Skin epidermis (tissue), 12 donors: ENCODE results near the gene CDH12.
"Not testable (repeated sequence)": the region's sequence is repeated elsewhere in the genome, so short reads cannot be mapped to it uniquely, and the experiment has no call there.

Source experiments
- H3K27ac ChIP-seq, 21 experiments: fragments of 200-600 bp; sonication (generic) in 11 of 21; one replicate each; pipeline ENCODE4 v1.5.0; 2020; ENCODE audit warnings: mild to moderate bottlenecking in 3 of 21, inconsistent platforms in 2 of 21, moderate library complexity in 2 of 21
- H3K4me3 ChIP-seq, 7 experiments: fragments of 200-600 bp; sonication (generic) in 2 of 7; one replicate each; pipeline ENCODE4 v1.5.0; 2020; ENCODE audit warnings: inconsistent platforms in 2 of 7, mild to moderate bottlenecking in 2 of 7, moderate library complexity in 1 of 7

CDH12 gene

DNA sequence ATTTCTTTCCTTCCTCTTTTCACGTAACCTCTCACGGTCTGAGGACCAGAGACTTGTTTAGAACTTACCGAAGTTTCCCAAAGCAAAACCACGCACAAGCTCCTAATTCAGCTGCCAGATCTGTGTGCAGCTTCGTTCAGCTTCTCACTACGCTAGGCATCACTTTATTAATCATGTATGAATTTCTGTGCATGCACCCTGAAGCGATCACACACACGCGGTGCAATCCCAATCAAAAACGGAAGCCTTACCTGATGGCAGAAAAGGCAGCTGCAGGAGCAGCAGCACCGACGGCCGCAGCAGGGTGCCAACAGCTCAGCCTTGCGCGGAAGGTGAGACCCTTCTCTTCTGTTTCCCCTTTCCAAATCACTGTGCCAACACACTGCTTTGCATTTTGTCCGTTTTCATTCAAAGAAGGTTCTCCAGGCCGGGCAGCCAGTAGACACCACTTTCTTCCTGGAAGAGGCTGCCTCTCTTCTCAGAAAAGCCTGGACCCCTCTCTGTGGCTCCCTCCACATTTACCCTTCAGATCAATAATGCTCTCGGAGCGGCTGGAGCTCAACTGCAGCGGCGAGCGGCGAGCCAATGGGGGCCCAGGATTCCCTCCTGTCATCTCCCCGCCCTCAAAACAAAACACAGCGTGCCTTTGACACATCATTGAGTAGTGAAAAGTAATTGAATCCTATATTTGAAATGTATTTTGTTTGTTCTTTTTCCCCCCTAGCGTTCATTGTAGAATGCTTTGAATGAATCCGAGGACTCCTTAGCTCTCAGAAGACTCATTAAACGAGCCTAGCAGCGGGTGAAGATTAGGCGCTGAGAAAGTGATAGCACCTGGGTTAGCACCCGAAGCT, at the start of gene CDH12:
Gene CDH12, minus strand, starts transcription at position 538 of the 854 bp plus-strand sequence.
- Histone ChIP-seq H3K27ac (no peak within 1 kb of the TSS), H3K4me3 (peak within 1 kb of the TSS in 4 of 7 experiments; percentile 11 to 34 (median 18))

DNA sequence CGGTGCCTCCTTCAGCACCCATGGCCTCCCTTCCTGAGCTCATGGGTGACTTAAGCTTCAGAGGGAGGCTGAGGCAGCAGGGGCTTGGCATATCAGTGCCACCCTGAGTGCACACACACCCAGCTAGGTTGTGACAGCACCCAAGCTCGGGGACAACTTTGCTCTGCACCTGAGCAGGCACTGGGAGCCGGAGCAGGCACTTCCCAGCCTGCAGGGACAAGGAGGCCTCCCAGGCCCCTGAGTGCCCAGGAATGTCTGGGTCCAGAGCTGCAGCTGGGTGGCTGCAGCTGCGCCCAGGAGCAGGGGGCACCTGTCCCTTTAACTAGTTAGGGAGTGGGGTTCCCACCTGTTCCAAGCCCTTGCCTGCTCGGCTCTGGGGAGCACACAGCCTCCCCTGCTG, 48.7 kb upstream of the CDH12 start:
- Histone ChIP-seq H3K4me3 (no peak overlapping the region), H3K27ac (no peak overlapping the region)

DNA sequence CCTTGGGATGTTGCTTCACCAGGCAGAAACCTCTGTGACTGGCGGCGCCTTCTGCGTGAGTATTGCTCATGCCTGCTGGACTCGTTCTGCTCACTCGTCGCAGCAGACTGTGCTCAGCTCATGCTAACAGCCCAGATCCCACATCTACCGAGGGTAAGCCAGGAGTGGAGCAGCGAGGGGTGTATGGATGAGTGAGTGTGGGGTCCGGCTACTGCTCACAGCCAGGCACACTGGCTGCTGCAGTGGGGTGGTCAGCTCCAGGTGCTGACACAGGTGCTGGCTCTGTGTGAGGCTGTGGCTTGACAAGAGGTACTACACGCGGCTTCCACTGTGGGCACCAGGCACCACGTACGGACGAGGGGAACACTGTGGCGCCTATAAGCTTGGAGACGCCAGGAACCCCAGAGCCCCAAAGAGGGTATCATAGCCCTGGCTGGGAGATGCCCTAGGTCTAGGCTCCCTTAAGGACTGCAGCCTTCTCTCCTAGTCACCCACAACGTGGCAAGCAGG, 47.7 kb upstream of the CDH12 start:
- no peak overlapping the region for H3K4me3 ChIP-seq
- no peak overlapping the region for H3K27ac ChIP-seq

DNA sequence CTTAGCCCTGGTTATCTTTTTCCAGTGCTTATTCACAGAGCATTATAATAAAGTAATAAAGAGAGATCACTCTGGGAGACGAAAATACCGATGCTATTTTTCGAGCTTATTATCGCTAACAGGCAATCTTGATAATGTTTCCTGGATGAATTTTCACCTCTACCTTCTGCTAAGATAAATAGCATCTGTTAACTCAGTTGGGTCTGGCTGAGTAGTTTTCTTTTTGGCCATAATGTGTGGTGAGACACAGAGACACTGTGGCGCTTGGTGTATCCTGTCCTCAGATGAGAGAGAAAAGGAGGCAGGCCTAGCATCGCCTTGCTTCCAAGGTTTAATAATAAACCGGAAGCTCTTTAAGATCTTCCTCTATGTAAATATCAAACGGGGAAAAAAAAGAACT, 46.2 kb upstream of the CDH12 start:
- Histone ChIP-seq H3K27ac (no peak overlapping the region), H3K4me3 (no peak overlapping the region)

DNA sequence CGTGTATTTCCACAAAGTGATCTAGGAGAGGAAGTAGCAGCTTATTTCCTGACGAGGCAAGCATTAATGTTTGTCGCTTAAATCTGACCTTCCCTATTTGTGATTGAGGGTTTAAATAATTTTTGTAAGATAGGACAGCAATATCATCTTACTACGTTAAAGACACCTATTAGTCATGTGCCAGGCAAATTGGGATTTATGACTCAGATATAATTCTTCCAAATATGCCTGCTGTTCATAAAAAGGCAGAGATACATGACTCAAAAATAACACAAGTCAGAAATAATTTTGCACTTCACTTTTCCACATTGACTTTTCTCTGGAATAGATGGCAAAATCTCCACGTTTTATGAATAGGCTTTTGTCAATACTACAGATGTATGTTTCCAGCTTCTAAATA, 43.0 kb upstream of the CDH12 start:
- no peak overlapping the region for H3K4me3 ChIP-seq
- no peak overlapping the region for H3K27ac ChIP-seq

DNA sequence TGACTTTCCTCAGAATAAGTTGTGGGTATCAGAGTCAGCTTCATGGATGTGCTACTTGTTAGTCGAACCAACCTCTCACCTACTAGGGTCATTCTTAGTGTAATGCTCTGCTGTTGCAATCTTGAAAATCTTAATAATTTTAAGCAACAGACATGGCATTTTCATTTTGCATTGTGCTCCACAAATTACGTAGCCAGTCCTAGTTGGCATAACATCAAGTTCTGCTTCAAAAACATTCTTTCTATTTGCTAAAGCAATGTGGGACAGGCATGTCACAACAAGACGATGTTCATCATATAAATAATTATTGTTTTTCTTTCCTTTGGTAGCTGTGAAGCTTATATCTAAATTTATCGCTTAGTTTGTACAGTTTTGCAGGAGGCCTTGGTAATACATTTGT, 39.3 kb upstream of the CDH12 start:
- Histone ChIP-seq H3K4me3 (no peak overlapping the region), H3K27ac (no peak overlapping the region)

DNA sequence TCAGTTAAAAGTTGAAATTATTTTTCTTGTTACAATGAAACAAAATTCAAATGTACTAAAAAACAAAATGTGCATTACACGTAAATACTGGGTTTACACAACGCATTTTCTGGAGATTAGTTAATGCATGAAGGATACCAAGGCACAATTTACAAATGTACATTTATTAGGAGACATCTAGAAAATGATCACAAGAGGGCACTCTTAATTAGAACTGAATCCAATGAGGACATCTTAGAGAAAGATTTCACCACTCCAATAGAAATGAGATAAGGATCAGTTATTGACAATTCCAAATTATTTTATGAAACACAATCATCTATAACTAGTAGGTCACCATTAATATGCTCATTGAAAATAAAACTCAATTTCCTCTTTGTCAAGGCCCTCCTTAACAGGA, 36.6 kb upstream of the CDH12 start:
- no peak overlapping the region for H3K27ac ChIP-seq

DNA sequence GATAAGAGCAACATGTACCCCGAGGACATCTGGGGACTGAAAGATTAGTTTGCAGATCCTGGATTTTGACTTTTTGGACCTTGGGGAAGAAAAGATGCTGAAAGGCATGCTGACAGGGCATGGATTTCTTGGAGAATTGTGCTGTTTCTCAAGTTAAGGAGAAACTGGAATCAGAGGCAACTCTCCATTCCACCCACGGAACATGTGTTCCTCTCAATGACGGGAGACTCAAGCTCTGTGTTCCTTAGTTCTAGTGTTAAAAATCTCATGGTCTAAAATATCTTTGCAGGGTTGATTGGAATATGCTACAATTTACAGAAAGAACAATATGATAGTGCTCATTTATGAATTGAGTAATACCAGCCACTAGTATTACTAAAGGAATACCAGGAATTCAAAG, 34.4 kb upstream of the CDH12 start:
- Histone ChIP-seq H3K27ac (no peak overlapping the region), H3K4me3 (no peak overlapping the region)

More for the DNA sequence above, 36.6 kb upstream of the CDH12 start:
- H3K4me3 ChIP-seq = no peak overlapping the region

DNA sequence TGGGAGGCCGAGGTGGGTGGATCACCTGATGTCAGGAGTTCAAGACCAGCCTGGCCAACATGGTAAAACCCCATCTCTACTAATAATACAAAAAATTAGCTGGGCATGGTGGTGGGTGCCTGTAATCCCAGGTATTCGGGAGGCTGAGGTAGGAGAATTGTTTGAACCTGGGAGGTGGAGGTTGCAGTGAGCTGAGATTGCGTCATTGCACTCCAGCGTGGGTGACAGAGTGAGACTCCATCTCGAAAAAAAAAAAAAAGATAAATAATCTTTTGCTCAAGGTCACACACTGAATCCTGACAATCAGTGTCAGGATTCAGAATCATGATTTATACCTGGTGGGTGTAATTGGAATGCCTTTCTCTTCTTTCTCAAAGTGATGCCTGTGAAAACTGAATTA, 5.8 kb upstream of the CDH12 start:
- H3K4me3 ChIP-seq, H3K27ac ChIP-seq: not testable (repeated sequence)

DNA sequence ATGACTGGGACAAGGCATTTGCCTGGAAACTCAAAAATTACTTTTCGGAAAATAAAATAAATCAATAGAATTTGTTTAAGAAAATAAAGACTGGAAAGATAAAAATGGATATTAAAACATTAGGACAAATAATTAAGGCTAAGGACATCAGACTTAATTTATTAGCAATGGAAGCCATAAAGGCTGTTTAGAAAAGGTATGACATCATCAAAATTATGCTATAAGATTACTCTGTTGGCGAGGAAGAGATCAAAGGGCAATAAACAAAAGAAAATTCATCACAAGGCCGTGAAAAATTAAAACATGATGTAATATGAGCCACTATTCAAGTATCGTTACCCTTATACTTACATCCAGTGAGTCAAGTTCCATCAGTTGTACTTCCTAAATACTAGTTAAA, 2.7 kb upstream of the CDH12 start:
- Histone ChIP-seq H3K4me3 (no peak overlapping the region), H3K27ac (no peak overlapping the region)

DNA sequence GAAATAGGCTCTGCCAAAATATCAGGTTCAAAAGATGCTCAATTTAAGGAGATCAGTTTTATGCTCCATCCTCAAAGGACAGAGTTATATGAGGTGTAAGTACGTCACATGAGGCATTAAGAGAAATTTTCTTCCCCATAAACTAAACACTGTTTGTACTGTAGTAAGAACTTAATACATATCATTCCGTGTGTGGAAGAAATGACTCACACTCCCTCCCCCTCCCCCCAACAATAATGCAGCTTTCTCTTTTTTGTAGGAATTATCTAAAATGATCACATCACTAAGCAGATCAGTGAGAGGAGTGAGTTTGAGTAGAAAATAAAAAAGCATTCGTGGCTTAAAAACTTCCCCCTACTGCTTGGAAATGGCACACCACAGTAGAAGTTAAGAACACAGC, 2.2 kb downstream of the CDH12 start:
- Histone ChIP-seq H3K4me3 (no peak overlapping the region), H3K27ac (no peak overlapping the region)

DNA sequence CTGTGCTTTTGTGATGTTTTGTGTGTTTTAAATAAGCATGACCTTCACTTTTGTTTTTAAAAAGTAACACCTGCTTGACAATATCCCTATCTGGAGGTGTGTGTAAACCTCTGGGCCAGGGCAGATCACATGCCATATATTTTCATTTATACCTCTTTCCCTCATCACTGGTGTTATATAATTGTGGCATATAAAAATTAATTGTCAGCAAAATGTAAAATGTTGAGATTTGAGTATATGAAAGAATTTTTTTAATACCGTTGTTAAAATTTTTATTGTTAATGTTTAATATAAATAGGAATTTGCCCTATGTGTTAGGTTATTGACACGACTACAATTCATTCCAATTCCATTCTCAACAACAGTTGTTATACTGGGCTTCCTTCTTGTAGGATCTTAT, 6.5 kb downstream of the CDH12 start:
- Histone ChIP-seq H3K4me3 (no peak overlapping the region), H3K27ac (no peak overlapping the region)

DNA sequence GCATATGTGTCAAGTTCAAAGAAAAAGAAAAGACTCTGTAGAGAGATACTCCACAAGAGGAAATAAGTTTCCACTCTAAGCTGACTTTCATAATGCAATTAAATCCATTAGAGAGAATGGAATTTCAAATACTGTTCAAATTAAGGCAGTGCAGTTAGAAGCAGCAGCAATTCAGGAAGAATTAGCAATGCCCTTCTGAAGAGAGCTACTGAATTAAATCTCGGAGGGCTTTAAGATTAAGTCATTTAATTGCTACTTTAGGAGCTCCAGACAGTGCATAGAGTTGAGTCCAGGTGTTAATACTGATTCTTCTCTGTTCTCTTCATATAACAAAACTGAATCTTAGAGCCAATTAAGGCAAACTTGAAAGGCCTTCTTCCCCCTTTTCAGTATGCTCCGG, 8.5 kb downstream of the CDH12 start:
- no peak overlapping the region for H3K4me3 ChIP-seq
- H3K27ac ChIP-seq = no peak overlapping the region

DNA sequence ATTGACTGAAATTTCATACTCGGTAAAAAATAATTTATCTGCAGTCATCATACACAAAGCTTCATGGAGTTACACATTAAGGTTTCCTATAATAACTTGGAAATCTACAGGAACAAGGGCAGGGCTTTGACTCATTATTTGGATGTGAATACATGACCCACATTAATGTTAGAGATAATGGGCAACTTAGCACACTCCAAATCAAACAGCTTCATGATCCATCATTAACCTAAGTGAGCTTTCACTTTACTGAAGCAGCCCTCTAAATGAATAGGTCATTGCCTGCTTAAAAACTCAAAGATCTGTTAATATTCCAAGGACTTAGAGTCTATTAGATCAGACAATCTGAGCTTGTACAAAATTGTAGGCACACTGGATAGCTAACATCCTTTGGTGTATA, 9.0 kb downstream of the CDH12 start:
- Histone ChIP-seq H3K27ac (no peak overlapping the region), H3K4me3 (no peak overlapping the region)

DNA sequence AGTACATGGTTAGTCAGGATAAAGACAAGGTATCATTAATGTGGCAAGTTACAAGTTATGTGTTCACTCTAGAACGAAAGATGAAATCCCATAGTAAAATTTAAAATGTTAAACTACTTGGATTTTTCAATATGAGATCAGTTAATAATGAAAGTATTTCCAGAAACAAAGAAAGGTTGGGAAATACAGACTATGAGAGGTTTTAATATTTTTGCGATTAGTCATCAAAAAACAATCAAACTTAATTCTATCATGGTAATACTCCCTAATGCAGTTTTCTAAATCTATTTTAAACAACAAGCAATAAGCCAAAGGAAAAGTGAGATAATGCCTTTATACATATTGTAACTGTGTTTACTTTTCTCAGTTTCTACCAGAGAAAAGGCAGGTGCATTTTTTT, 10.6 kb downstream of the CDH12 start:
- Histone ChIP-seq H3K4me3 (no peak overlapping the region), H3K27ac (no peak overlapping the region)

DNA sequence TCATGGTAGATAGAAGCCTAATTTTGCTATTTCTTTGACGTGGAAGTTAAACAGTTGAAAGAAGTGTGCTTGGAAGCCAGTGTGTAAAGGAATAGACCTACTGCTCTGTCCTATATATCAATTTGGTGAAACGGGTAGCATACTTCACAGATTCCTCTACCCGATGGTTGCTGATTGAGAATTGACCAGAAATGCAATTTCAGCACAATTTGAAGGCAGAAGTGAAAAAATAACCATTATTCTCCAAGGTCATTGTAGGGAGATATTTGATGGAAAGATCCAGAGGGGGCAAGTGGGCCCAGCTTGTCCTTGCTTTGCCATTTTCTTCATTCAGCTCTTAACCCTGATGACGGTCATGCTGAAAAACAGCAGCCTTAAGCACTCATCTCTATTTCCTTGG, 15.3 kb downstream of the CDH12 start:
- Histone ChIP-seq H3K27ac (no peak overlapping the region), H3K4me3 (no peak overlapping the region)

DNA sequence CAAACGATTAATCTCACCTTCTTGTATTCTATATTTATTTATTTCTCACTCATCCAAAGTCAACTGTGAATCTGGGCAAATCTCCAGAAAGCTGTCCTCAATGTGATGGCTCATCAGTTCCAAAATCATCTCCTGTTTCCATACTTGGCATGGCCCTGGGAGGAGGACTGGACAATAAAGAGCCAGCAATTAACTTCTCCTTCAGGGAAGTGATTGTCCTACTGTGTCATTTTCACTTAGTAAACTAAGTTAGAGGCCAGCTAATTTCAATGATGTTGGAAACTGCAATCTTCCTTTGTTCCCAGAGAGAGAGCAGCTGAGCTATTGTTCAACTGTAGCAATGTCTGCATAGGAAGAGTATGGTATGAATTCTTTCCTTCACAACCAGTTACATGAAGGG, 17.5 kb downstream of the CDH12 start:
- no peak overlapping the region for H3K27ac ChIP-seq
- no peak overlapping the region for H3K4me3 ChIP-seq

DNA sequence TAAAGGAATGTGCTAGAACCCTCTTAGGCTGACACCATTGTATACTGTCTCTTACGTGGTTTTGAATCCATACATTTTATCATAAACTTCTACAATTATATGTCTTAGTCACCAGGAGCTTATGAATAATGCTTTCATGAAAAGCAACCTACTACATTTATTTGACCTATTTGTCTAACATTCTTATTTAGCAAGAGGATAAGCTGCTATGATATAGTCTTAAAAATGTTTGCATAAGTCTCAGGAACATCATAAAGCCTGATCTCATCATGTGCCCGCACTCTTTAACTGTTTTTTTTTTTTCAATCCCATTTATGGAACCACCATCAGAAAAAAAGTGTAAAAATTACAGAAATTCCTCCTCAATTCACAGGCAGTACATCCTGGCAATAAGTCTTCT, 59.7 kb downstream of the CDH12 start:
- no peak overlapping the region for H3K4me3 ChIP-seq
- no peak overlapping the region for H3K27ac ChIP-seq

DNA sequence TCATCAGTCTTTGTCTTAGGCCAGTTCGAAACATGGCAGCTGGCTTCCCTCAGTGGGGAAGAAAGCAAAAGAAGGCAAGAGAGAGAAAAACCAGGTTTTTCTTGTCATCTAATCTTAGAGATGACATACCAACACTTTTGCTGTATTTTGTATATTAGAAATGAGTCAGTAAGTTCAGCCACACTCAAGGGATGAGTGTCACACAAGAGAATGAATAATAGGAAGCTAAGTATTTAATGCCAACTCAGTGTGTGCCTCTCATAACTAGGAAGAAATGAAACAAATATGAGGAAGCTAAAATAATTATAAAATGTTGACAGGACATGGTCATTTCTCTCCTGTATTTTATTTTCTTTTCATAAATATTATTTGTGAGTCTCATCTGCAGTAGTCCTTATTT, 65.3 kb downstream of the CDH12 start:
- no peak overlapping the region for H3K4me3 ChIP-seq
- no peak overlapping the region for H3K27ac ChIP-seq

DNA sequence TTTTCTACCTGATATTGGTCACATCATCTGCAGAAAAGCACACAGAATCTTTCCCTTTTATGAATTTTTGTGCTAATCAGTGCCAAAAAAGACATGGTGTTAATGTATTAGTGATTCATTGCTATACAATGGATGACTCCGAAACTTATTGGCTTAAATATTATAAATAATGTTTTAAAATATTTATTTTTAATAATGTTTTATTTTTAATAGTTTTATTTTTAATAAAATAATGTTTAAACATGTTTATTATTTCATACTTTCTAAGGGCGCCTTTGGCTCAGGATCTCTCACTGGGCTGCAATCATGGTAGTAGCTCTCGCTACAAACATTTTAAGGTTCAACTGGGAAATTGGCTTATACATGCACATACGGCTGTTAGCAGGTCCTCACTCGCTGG, 65.7 kb downstream of the CDH12 start:
- Histone ChIP-seq H3K27ac (no peak overlapping the region), H3K4me3 (no peak overlapping the region)

DNA sequence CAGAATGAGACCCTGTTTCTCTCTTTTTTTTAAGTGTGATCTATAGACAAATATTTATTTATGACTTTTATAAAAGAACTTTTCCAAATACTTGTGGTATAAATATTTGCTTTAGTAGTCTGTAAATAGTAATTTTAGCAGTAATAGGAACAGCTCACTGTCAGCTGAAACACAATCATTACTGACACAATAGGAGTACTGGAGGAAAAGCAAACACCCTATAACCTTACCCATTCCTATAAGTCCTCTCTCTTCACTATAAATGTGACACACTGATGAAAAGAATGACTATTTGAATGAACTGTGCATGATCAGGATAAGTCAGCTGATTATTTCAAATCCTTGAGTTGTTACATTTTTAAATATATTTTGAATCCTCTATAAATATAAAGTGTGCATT, 72.4 kb downstream of the CDH12 start:
- Histone ChIP-seq H3K27ac (no peak overlapping the region), H3K4me3 (no peak overlapping the region)

DNA sequence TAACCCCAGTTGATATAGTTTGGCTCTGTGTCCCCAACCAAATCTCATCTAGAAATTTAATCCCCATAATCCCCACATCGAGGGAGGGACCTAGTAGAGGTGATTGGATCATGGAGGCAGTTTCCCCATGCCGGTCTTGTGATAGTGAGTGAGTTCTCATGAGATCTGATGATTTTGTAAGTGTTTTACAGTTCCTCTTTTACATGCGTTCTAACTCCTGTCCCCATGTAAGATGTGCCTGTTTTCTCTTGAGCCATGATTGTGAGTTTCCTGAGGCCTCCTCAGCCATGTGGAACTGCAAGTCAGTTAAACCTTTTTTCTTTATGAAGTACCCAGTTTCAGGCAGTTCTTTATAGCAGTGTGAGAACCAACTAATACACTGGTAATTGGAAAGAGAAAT, 73.6 kb downstream of the CDH12 start:
- Histone ChIP-seq H3K4me3 (no peak overlapping the region), H3K27ac (no peak overlapping the region)
